SU-DHL-6 (cell line): ENCODE data around the gene TPPP3.
"Not testable (repeated sequence)": the region's sequence is repeated elsewhere in the genome, so short reads cannot be mapped to it uniquely, and the experiment has no call there.

Experiments
- H2AFZ ChIP-seq: fragments of 200-600 bp; sonication (generic); 2 replicates; pipeline ENCODE4 v1.6.1; 2014; ENCODE audit warnings: low read depth, mild to moderate bottlenecking, moderate library complexity, mixed read lengths, antibody characterized with exemption, low read length; ENCODE audit not compliant: severe bottlenecking
- H3F3A ChIP-seq: fragments of 200-600 bp; shearing (Covaris generic); 2 replicates; pipeline ENCODE4 v1.6.0; 2016; ENCODE audit warnings: antibody characterized with exemption, mild to moderate bottlenecking; ENCODE audit not compliant: insufficient read depth
- H3K27ac ChIP-seq: fragments of 200-600 bp; sonication (generic); 2 replicates; pipeline ENCODE4 v1.5.1; 2016; ENCODE audit warnings: low read depth, mild to moderate bottlenecking, low read length, moderate library complexity, mixed read lengths
- H3K27me3 ChIP-seq: fragments of 200-600 bp; sonication (generic), shearing (Covaris generic); 2 replicates; pipeline ENCODE4 v1.6.0; 2014; ENCODE audit warnings: mild to moderate bottlenecking, low read length
- H3K36me3 ChIP-seq: fragments of 200-600 bp; sonication (generic); 2 replicates; pipeline ENCODE4 v1.6.1; 2014; ENCODE audit warnings: mild to moderate bottlenecking, low read length, mixed read lengths
- H3K4me2 ChIP-seq: fragments of 300-600, 200-600 bp; shearing (Covaris generic), sonication (generic); 2 replicates; pipeline ENCODE4 v1.6.0; 2014; ENCODE audit warnings: low read length, low read depth, mild to moderate bottlenecking; ENCODE audit not compliant: poor library complexity, severe bottlenecking
- H3K4me3 ChIP-seq: fragments of 200-600 bp; sonication (generic); 2 replicates; pipeline ENCODE4 v1.5.1; 2014; ENCODE audit warnings: antibody characterized with exemption, low read length, mild to moderate bottlenecking, mixed read lengths; ENCODE audit not compliant: insufficient read depth, poor library complexity, severe bottlenecking
- H3K79me2 ChIP-seq: fragments of 200-600 bp; sonication (generic); 2 replicates; pipeline ENCODE4 v1.6.1; 2014; ENCODE audit warnings: mild to moderate bottlenecking, low read length, moderate library complexity; ENCODE audit not compliant: insufficient read depth
- H3K9ac ChIP-seq: fragments of 200-600 bp; sonication (generic); 2 replicates; pipeline ENCODE4 v1.7.0; 2014; ENCODE audit warnings: mild to moderate bottlenecking, low read length
- H3K9me2 ChIP-seq: fragments of 200-600 bp; sonication (generic); replicated peaks from 2 replicates; pipeline ENCODE4 v1.6.1; 2014; ENCODE audit warnings: low read length; ENCODE audit not compliant: insufficient read depth
- H3K9me3 ChIP-seq: fragments of 200-600 bp; sonication (generic); 2 replicates; pipeline ENCODE4 v1.6.1; 2014; ENCODE audit warnings: low read length, mixed read lengths; ENCODE audit not compliant: insufficient read depth
- H4K20me1 ChIP-seq: fragments of 200-600 bp; sonication (generic); 2 replicates; pipeline ENCODE4 v1.6.1; 2014; ENCODE audit warnings: low read depth, mild to moderate bottlenecking, antibody characterized with exemption, low read length, moderate library complexity, mixed read lengths
- EZH2phosphoT487 ChIP-seq: fragments of 200-600 bp; sonication (generic), shearing (Covaris generic); conservative IDR thresholded peaks from 2 replicates; pipeline ENCODE4 v1.6.1; 2018; ENCODE audit warnings: mild to moderate bottlenecking, antibody characterized with exemption, low read length, moderate library complexity, mixed read lengths
- TF ChIP-seq, protein P1 (sequence below): fragments of 200-600 bp; sonication (generic); IDR thresholded peaks from one replicate; pipeline ENCODE4 v1.5.1; 2017; ENCODE audit warnings: antibody characterized with exemption, mild to moderate bottlenecking, low read length, moderate library complexity; ENCODE audit not compliant: insufficient read depth, poor library complexity, severe bottlenecking

TPPP3 gene

DNA sequence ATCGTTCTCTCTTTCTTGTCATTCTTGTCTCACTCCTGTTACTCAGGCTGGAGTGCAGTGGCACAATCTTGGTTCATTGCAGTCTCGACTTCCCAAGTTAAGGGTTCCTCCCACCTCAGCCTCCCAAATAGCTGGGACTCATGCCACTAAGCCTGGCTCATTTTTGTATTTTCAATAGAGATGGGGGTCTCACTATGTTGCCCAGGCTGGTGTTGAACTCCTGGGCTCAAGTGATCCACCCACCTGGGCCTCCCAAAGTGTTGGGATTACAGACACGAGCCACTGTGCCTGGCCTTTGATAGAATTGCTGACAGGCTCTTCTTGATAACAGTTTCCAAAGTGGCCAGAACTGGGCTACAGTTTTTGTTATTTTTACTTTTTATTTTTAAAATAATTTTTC is 32.3 kb downstream of the TPPP3 start:
- TF ChIP-seq, protein P1, sequence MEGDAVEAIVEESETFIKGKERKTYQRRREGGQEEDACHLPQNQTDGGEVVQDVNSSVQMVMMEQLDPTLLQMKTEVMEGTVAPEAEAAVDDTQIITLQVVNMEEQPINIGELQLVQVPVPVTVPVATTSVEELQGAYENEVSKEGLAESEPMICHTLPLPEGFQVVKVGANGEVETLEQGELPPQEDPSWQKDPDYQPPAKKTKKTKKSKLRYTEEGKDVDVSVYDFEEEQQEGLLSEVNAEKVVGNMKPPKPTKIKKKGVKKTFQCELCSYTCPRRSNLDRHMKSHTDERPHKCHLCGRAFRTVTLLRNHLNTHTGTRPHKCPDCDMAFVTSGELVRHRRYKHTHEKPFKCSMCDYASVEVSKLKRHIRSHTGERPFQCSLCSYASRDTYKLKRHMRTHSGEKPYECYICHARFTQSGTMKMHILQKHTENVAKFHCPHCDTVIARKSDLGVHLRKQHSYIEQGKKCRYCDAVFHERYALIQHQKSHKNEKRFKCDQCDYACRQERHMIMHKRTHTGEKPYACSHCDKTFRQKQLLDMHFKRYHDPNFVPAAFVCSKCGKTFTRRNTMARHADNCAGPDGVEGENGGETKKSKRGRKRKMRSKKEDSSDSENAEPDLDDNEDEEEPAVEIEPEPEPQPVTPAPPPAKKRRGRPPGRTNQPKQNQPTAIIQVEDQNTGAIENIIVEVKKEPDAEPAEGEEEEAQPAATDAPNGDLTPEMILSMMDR, result no peak
- no peak for TF ChIP-seq EZH2phosphoT487

DNA sequence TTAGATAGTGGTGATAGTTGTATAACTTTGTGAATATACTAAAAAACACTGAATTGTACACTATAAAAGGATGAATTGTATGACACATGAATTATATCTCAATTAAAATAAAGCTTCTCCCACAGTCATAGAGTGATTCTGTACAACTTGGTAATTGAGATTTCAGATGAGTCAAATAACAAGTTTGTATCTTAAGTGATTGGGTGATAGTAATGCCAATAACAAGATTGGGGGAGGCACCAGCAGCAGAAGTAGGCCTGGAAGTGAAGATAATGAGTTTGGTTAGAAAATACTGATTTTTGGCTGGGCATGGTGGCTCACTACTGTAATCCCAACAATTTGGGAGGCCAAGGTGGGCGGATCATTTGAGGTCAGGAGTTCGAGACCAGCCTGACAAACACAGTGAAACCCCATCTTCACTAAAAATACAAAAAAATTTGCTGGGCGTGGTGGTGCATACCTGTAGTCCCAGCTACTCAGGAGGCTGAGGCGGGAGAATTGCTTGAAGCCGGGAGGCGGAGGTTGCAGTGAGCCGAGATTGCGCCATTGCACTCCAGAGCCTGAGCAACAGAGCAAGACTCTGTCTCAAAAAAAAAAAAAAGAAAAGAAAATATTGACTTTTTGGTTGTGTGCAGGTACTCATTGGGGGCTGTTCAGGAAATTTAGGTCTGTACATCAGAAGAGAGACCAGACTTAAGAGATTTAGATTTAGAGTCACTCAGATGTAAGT is 33.6 kb downstream of the TPPP3 start:
- not testable (repeated sequence) for H3F3A ChIP-seq, H3K79me2 ChIP-seq, H3K27ac ChIP-seq, H3K36me3 ChIP-seq, H3K4me3 ChIP-seq, H3K9me2 ChIP-seq, H3K9me3 ChIP-seq, H4K20me1 ChIP-seq, H3K4me2 ChIP-seq, H3K27me3 ChIP-seq, H2AFZ ChIP-seq, H3K9ac ChIP-seq

More for the DNA sequence above, 32.3 kb downstream of the TPPP3 start:
- H2AFZ ChIP-seq, result no peak overlapping the region
- H3K79me2 ChIP-seq, result no peaks in the 10 kb centered on the region
- H3K27ac ChIP-seq, result no peak overlapping the region
- no peaks in the 10 kb centered on the region for H3K9me2 ChIP-seq
- no peak overlapping the region for H3K4me3 ChIP-seq
- no peaks in the 10 kb centered on the region for H3K36me3 ChIP-seq
- H3K9ac ChIP-seq, result no peak overlapping the region
- H4K20me1 ChIP-seq, result no peaks in the 10 kb centered on the region
- no peaks in the 10 kb centered on the region for H3F3A ChIP-seq
- no peaks in the 10 kb centered on the region for H3K9me3 ChIP-seq
- H3K27me3 ChIP-seq, result peaks cover 6% of the 10 kb centered on the region; the same call in 1 of the 2 replicates
- H3K4me2 ChIP-seq, result no peak overlapping the region

DNA sequence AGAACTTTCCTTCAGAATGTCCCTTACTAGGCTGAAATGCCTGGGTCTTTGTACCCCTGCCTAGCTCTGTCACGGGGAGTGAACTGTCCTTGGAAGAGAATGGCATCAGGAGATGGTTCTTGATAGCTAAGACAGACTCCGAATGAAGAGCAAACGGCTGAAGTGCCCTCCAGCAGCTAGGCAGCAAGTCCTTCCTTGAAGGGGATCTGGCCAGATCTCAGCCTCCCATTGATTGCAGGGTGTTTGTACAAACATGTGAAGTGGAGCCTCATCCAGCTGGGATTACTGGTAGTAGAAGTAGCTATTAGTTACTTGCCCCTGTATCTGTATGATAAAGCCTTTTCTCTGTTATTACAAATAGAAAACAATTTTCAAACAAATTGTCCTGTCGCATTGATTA is 35.7 kb downstream of the TPPP3 start:
- H4K20me1 ChIP-seq, result no peaks in the 10 kb centered on the region

DNA sequence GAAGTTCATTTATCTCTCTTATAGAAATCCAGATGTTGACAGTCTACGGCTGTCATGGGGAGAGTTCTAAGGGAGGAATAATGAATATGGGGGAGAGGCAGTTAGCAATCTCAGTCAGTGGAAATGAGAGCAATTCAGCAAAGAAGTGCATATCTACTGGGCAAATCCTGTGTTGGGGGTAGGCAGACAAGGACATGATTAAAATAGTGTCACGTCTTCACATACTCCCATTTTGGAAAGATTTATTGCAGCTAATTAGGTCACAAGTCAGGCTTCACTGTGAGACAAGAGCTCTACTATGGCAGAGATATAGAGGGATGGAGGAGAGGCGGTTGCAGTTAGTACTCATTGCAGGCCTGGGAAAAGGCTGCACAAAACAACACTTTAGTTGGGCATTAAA is 36.9 kb downstream of the TPPP3 start:
- no peaks in the 10 kb centered on the region for H4K20me1 ChIP-seq
- TF ChIP-seq EZH2phosphoT487, result no peak
- TF ChIP-seq, protein P1, result no peak
- H3F3A ChIP-seq, result no peaks in the 10 kb centered on the region
- no peak overlapping the region for H3K4me3 ChIP-seq
- H3K9me3 ChIP-seq, result no peaks in the 10 kb centered on the region
- H3K36me3 ChIP-seq, result no peaks in the 10 kb centered on the region
- H3K4me2 ChIP-seq, result no peak overlapping the region
- no peaks in the 10 kb centered on the region for H3K79me2 ChIP-seq
- no peak overlapping the region for H3K27ac ChIP-seq
- no peaks in the 10 kb centered on the region for H3K27me3 ChIP-seq
- no peak overlapping the region for H3K9ac ChIP-seq
- no peak overlapping the region for H2AFZ ChIP-seq
- H3K9me2 ChIP-seq, result no peaks in the 10 kb centered on the region

More for the DNA sequence above, 35.7 kb downstream of the TPPP3 start:
- Histone ChIP-seq H3F3A (no peaks in the 10 kb centered on the region), H3K27me3 (no peaks in the 10 kb centered on the region), H3K4me2 (no peak overlapping the region), H3K27ac (no peak overlapping the region), H3K4me3 (no peak overlapping the region), H3K79me2 (no peaks in the 10 kb centered on the region), H3K36me3 (no peaks in the 10 kb centered on the region), H3K9me2 (no peaks in the 10 kb centered on the region), H2AFZ (no peak overlapping the region), H3K9ac (no peak overlapping the region), H3K9me3 (no peaks in the 10 kb centered on the region)
- TF ChIP-seq, protein P1, result no peak
- TF ChIP-seq EZH2phosphoT487, result no peak

DNA sequence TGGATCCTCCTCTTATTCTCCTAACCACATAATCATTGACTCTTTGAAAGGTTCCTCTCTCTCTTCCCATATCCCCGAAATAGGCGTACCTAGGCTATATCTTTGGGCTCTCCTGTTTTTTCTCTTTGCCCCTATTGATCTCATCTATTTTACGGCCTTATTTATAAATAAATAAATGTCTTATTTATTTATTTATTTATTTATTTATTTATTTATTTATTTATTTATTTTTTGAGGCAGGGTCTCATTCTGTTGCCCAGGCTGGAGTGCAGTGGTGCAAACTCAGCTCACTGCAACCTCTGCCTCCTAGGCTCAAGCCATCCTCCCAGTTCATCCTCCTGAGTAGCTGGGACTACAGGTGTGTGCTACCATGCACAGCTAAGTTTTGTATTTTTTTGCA is 40.8 kb downstream of the TPPP3 start:
- H3K4me2 ChIP-seq, H2AFZ ChIP-seq, H3K27ac ChIP-seq, H3F3A ChIP-seq, H3K27me3 ChIP-seq, H3K79me2 ChIP-seq, H3K9me2 ChIP-seq, H3K4me3 ChIP-seq, H4K20me1 ChIP-seq, H3K36me3 ChIP-seq, H3K9ac ChIP-seq, H3K9me3 ChIP-seq: not testable (repeated sequence)
